Colonic mucosa (tissue), 4 donors: ENCODE results near the gene SRGAP2. TPM values are rescaled to one million over a fixed set of nuclear protein-coding genes. Genes with fewer than 3 reads are reported as not detected.
"Not testable (repeated sequence)": the region's sequence is repeated elsewhere in the genome, so short reads cannot be mapped to it uniquely, and the experiment has no call there.

ENCODE experiments used
- DNase-seq: peaks from one replicate; pipeline ENCODE4 v3.0.0-alpha.2; 2020
- H3K27ac ChIP-seq: fragments of 200-600 bp; one replicate; pipeline ENCODE4 v1.8.0; 2021
- H3K27me3 ChIP-seq: fragments of 200-600 bp; one replicate; pipeline ENCODE4 v1.8.0; 2021
- H3K36me3 ChIP-seq: fragments of 200-600 bp; one replicate; pipeline ENCODE4 v1.8.0; 2021
- H3K4me1 ChIP-seq: fragments of 200-600 bp; one replicate; pipeline ENCODE4 v1.8.0; 2021; ENCODE audit warnings: mild to moderate bottlenecking
- H3K4me3 ChIP-seq: fragments of 200-600 bp; one replicate; pipeline ENCODE4 v1.8.0; 2021
- H3K9ac ChIP-seq, 2 donors: one replicate each; pipeline ENCODE4 v1.7.0; 2013; ENCODE audit warnings: control low read depth in 2 of 2, low read depth in 2 of 2, low read length in 2 of 2
- H3K9me3 ChIP-seq: fragments of 200-600 bp; one replicate; pipeline ENCODE4 v1.8.0; 2021
- intact Hi-C: fragments of 100-400 bp; cut with DNase I; formaldehyde crosslinking; loops from one replicate; pipeline ENCODE4 v1.14.1; 2022
- total RNA-seq, 2 donors: library from RNA; stranded (reverse); fragmentation: NEBNext Ultra II Directional in 1 of 2; extraction: Animal tissue kit (Norgen Biotek cat#: 25700) in 1 of 2; gene quantifications; one replicate each; pipeline ENCODE4 v1.2.1, GENCODE V29; 2021
- donor health status: healthy.
- donor health status: DM: no; HTN: no; CAD: no.
- donor health status: DM: no; HTN: no; CAD: no.

Gene SRGAP2
- total RNA-seq, 2 donors from 2014 or later, result 12.0 to 26.1 TPM

DNA sequence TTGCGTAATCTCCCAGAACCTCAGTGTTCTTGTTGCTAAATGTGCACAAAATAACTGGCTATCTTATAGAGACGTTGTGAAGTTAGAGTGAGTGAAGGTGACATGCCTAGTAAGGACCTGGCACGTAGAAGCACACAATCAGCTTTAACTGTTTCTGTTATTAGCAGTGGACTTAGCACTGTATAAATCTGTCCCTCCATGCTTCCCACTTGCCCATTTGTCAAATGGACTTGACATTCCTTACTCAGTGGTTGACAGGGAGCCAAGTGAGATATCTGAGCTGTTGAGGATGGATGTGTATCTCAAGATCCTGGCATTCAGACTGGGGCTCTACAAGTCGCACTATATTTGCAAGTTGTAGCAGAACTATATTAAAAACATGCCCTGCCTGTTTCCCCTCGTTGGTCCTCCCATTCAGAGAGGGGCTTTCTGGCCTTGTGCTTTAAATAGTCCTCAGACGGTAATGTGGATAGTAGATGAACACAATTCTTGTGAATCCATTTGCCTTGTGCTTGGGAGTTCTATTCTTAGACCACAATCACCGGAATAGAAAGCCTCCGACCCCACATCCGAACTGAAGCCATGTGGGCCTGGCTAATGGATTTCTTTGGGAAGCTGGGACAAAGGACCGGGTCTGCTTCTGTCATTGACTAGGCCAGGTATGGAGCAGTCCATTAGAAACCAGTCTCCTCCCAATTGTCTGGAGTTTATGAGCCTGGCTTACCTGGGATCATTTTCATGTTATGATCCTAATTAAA is 43.0 kb downstream of the SRGAP2 start:
- intact Hi-C loops, result not testable (repeated sequence)

DNA sequence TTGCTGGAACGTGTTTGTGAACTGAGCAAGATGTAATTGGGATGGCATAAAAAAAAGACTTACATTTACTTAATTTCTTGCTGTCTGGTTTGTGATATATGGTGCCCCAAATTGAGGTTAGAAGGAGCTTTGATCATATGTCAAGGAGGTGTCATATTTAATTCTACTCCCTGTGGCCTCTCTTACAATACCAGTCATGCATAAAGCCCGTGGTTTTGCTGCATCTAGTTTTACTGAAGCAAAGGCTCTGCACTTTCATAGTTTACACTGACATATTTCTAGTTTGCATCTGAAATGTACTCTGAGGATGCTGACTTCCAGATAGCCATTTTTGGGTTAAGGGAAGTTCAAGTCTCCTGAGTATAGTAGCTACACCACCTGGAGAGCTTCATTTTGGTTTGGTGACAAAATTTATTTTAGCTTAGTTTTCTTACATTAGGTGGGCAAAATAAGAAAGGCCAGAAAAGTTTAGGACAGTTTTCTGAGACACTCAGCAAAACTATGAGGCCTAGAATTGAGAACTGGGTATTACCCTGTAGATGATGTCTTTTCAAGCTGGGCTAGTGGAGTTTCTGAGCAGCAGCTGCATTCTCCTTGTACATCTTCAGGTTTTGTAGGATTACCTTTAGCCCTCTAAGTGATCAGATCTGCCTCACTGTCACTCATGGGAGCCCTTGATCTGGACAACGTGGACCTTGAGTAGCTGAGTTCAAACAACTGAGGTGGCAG is 47.8 kb downstream of the SRGAP2 start:
- H3K27ac ChIP-seq, H3K9ac ChIP-seq, H3K36me3 ChIP-seq, H3K4me3 ChIP-seq, DNase-seq, H3K9me3 ChIP-seq, H3K27me3 ChIP-seq, H3K4me1 ChIP-seq, intact Hi-C loops: not testable (repeated sequence)

More for the DNA sequence above, 43.0 kb downstream of the SRGAP2 start:
- not testable (repeated sequence) for H3K9ac ChIP-seq, H3K27me3 ChIP-seq, H3K4me1 ChIP-seq, H3K36me3 ChIP-seq, DNase-seq, H3K27ac ChIP-seq, H3K9me3 ChIP-seq, H3K4me3 ChIP-seq

DNA sequence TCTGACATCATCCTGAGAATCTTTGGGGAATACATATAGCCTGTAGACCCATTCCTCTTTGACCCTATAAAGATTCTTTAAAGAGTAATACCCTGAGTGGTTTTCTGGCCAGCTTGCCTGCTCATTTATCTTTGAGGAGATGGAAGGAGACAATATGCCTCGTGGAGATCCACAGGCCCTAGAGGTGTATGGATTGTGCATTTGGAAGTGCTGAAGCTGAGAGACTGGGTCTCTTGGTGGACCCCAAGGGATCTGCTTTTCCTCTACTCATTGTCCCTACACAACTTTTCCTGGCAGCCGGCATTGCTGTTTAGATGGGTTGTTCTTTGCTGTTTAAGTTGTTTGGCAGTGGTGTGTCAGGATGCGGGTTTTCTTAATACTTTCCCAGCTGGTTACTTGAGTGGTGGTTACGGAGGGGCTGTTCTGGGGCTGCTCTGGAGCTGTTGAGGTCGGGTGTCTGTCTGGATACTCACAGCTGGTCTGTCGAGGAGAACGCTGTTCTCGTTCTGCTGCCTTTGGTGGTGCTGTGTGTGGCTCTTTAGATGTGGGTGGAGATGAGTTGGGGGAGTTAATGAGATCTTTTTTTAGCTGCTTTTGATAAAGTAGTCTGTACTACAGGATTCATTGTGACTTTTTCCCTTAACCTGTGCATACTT is 49.5 kb downstream of the SRGAP2 start:
- H3K4me3 ChIP-seq, H3K27ac ChIP-seq, intact Hi-C loops, DNase-seq, H3K4me1 ChIP-seq, H3K9me3 ChIP-seq, H3K27me3 ChIP-seq, H3K36me3 ChIP-seq, H3K9ac ChIP-seq: not testable (repeated sequence)

Other genes with a start within 250 kb of the SRGAP2 start
- 1 to 10 TPM in 1 of 2 donors, under 1 TPM in 1; 0.57 to 1.2 TPM for gene RAB7B, start 200.1 kb upstream of the SRGAP2 start, total RNA-seq
- gene CTSE, start 179.6 kb upstream of the SRGAP2 start, total RNA-seq, result 10 to 100 TPM; 10.1 to 10.8 TPM
- gene RHEX, start 150.4 kb upstream of the SRGAP2 start, total RNA-seq, result 1 to 10 TPM; 1.1 to 1.4 TPM
- under 1 TPM; 0.13 to 0.89 TPM for gene AVPR1B, start 86.2 kb upstream of the SRGAP2 start, total RNA-seq
- gene FAM72A, start 702 bp upstream of the SRGAP2 start, total RNA-seq, result 1 to 10 TPM; 1.7 to 6.0 TPM